HFFc6 (cell line): ENCODE measurements around the gene TLCD3B. TPM values are rescaled to one million over a fixed set of nuclear protein-coding genes. Genes with fewer than 3 reads are reported as not detected.

Experiments used
- DNase-seq: peaks from one replicate; pipeline ENCODE4 v3.0.0-alpha.2; 2018
- H3K27ac Mint-ChIP-seq: 2 replicates; pipeline ENCODE4 v1.8.0; 2020; ENCODE audit warnings: mild to moderate bottlenecking, mixed read lengths
- H3K27me3 Mint-ChIP-seq: 2 replicates; pipeline ENCODE4 v1.8.0; 2021; ENCODE audit warnings: mild to moderate bottlenecking, moderate library complexity, mixed read lengths; ENCODE audit not compliant: insufficient read depth
- H3K36me3 Mint-ChIP-seq: 2 replicates; pipeline ENCODE4 v1.8.0; 2021; ENCODE audit warnings: low read depth, mixed read lengths
- H3K4me1 Mint-ChIP-seq: 2 replicates; pipeline ENCODE4 v1.8.0; 2020; ENCODE audit warnings: low read depth, mixed read lengths
- H3K4me3 Mint-ChIP-seq: 2 replicates; pipeline ENCODE4 v1.8.0; 2020; ENCODE audit warnings: mild to moderate bottlenecking, moderate library complexity, mixed read lengths
- H3K9me3 Mint-ChIP-seq: 2 replicates; pipeline ENCODE4 v1.8.0; 2020; ENCODE audit warnings: mild to moderate bottlenecking, mixed read lengths
- total RNA-seq, 6 experiments: library from RNA; stranded (reverse); fragmentation: NEBNext Ultra II Directional; extraction: Animal tissue kit (Norgen Biotek cat#: 25700); gene quantifications; 2 replicates in 1 of 6; 3 replicates in 5 of 6; pipeline ENCODE4 v1.2.3, GENCODE V29; 2021
- TF ChIP-seq, protein P1 (sequence below): fragments of 200-600 bp; sonication (generic); IDR thresholded peaks from 2 replicates; pipeline ENCODE4 v1.5.0; 2021; ENCODE audit warnings: antibody characterized with exemption, mild to moderate bottlenecking

Gene TLCD3B
- total RNA-seq, 6 experiments from 2014 or later, result 0.28 to 0.39 (median 0.33) TPM; not detected in 2

DNA sequence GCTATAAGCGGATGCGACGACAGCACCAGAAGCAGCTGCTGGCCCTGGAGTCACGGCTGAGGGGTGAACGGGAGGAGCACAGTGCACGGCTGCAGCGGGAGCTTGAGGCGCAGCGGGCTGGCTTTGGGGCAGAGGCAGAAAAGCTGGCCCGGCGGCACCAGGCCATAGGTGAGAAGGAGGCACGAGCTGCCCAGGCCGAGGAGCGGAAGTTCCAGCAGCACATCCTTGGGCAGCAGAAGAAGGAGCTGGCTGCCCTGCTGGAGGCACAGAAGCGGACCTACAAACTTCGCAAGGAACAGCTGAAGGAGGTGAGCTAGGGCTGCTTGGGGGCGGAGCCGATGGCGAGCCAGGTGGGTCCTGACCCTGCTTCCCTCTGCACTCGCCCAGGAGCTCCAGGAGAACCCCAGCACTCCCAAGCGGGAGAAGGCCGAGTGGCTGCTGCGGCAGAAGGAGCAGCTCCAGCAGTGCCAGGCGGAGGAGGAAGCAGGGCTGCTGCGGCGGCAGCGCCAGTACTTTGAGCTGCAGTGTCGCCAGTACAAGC lies 45.7 kb downstream of the TLCD3B start:
- Mint-ChIP-seq H3K27ac (no peak overlapping the region), H3K9me3 (no peaks in the 10 kb centered on the region), H3K4me3 (no peak overlapping the region), H3K36me3 (peaks cover 26% of the 10 kb centered on the region), H3K4me1 (peaks cover 7% of the 10 kb centered on the region), H3K27me3 (no peaks in the 10 kb centered on the region; the same call in 1 of the 2 replicates)
- DNase-seq, result no peak
- TF ChIP-seq, protein P1, sequence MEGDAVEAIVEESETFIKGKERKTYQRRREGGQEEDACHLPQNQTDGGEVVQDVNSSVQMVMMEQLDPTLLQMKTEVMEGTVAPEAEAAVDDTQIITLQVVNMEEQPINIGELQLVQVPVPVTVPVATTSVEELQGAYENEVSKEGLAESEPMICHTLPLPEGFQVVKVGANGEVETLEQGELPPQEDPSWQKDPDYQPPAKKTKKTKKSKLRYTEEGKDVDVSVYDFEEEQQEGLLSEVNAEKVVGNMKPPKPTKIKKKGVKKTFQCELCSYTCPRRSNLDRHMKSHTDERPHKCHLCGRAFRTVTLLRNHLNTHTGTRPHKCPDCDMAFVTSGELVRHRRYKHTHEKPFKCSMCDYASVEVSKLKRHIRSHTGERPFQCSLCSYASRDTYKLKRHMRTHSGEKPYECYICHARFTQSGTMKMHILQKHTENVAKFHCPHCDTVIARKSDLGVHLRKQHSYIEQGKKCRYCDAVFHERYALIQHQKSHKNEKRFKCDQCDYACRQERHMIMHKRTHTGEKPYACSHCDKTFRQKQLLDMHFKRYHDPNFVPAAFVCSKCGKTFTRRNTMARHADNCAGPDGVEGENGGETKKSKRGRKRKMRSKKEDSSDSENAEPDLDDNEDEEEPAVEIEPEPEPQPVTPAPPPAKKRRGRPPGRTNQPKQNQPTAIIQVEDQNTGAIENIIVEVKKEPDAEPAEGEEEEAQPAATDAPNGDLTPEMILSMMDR, result no peak

DNA sequence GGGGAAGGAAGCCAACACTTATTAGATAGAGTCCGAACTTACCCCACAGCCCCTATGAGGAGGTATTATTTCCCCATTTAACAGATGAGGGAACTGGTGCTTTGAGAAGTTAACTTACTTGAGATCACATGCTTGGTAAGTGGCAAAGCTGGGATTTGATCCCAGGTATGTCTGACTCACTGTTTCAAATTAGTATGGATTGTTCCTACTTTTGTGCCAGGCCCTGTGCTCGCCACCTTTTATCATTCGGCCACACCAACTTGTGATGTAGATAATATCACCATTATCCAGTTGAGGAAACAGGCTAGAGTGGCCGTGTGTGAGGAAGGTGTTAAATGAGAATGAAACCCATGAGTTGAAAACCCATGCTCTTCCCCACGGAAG lies 46.3 kb downstream of the TLCD3B start:
- TF ChIP-seq, protein P1, result no peak
- Mint-ChIP-seq H3K4me1 (peaks cover 7% of the 10 kb centered on the region), H3K36me3 (peaks cover 26% of the 10 kb centered on the region), H3K27me3 (no peaks in the 10 kb centered on the region; the same call in 1 of the 2 replicates), H3K9me3 (no peaks in the 10 kb centered on the region), H3K4me3 (no peak overlapping the region), H3K27ac (no peak overlapping the region)
- no peak for DNase-seq

DNA sequence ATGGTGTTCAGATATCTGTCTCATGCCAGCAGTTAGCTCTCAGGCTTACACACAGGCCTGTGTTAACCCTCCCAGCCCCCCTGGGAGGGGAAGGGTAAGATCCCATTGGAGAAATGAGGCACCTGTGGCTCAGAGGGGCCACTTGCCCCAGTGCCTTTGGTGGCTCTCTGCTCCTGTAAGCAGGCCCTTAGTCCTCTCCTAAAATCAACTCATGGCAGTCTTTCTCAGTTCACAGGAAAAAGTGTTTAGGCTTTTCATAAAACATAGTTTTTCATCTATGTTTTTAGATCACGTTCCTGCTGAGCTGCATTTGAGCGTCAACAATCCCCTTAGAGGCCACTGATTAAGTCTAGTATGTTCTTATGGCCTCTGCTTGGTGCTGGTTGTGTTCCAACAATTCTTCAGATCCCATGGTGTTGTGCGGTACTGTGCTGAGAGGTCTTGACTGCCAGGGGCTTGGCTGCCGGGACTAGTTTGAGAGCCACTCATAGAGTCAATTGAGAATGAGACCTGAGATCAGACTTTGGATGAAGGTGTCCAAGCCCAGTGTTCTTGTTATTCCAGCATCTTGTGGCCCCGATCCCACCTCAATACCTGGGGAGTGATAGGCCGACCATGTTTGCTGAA lies 46.8 kb downstream of the TLCD3B start:
- H3K4me1 Mint-ChIP-seq, result peaks cover 7% of the 10 kb centered on the region
- H3K27me3 Mint-ChIP-seq, result no peaks in the 10 kb centered on the region; the same call in 1 of the 2 replicates
- no peak for DNase-seq
- H3K36me3 Mint-ChIP-seq, result peaks cover 26% of the 10 kb centered on the region
- H3K9me3 Mint-ChIP-seq, result no peaks in the 10 kb centered on the region
- TF ChIP-seq, protein P1, result no peak
- H3K27ac Mint-ChIP-seq, result peak overlapping the region; percentile 80; the same call in 1 of the 2 replicates
- no peak overlapping the region for H3K4me3 Mint-ChIP-seq

DNA sequence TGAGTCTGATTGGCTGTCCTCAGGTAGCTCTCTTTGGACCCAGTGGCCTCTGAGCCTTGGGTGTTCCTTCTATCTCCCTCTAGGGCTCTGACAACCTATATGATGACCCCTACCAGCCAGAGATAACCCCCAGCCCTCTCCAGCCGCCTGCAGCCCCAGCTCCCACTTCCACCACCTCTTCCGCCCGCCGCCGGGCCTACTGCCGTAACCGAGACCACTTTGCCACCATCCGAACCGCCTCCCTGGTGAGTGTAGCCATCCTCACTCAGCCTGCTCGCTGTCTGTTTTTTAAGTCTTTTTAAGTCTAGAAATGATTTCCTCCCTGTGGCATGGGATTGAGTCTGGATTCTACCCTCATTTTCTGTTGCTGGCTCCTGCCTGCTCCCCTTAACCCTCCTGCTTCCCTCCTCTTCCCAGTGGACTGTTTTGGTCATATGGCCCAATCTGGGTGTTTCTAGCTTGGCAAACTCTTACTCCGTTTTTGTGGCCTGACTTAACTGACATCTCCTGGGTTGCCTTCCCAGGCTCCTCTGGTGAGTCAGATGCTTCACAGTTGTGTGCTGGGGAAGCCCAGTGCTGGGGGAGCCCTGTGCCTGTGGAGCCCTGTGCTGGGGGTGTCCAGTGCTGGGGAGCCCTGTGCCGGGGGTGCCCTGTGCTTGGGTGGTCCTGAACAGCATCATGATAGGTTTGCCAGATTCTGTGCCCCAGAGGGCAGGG lies 47.5 kb downstream of the TLCD3B start:
- Mint-ChIP-seq H3K27me3 (no peaks in the 10 kb centered on the region; the same call in 1 of the 2 replicates), H3K4me3 (no peak overlapping the region), H3K36me3 (peaks cover 30% of the 10 kb centered on the region), H3K4me1 (peaks cover 7% of the 10 kb centered on the region), H3K9me3 (no peaks in the 10 kb centered on the region), H3K27ac (peak overlapping the region; percentile 80)
- TF ChIP-seq, protein P1, result no peak
- DNase-seq, result peak; percentile 50

DNA sequence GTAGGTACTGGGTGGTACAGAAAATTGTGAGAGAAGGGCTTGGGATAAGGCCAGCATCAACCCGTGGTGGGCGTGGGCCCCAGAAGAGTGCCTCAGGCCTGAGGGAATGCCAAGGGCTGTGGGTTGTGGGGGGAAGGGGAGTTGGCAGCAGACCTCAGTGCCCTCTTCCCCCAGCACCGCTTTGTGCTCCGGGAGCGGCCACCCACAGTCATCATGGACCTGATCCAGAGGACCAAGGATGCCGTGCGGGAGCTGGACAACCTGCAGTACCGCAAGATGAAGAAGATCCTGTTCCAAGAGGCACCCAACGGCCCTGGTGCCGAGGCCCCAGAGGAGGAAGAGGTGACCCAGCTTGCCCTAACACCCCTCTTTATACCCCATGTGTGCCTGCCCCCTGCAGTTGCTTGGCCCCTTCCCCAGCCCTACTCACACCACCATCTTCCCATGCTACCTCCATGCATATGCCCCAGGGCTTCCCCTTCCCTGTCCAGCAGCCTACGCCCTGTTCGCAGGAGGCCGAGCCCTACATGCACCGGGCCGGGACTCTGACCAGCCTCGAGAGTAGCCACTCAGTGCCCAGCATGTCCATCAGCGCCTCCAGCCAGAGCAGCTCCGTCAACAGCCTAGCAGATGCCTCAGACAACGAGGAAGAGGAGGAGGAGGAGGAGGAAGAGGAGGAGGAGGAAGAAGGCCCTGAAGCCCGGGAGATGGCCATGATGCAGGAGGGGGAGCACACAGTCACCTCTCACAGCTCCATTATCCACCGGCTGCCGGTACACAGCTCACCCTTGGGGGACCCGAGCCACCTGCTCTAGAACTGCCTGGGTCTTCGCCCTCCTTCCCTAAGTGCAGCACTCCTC lies 48.3 kb downstream of the TLCD3B start:
- TF ChIP-seq, protein P1, result no peak
- H3K27me3 Mint-ChIP-seq, result no peaks in the 10 kb centered on the region; the same call in 1 of the 2 replicates
- no peaks in the 10 kb centered on the region for H3K9me3 Mint-ChIP-seq
- no peak for DNase-seq
- H3K4me3 Mint-ChIP-seq, result no peak overlapping the region
- H3K4me1 Mint-ChIP-seq, result peaks cover 7% of the 10 kb centered on the region
- peaks cover 26% of the 10 kb centered on the region for H3K36me3 Mint-ChIP-seq
- no peak overlapping the region; the same call in 1 of the 2 replicates for H3K27ac Mint-ChIP-seq
